Chondrocyte (in vitro differentiated cells): ENCODE data around the gene RASSF4. TPM values are rescaled to one million over a fixed set of nuclear protein-coding genes. Genes with fewer than 3 reads are reported as not detected.
A peak's percentile ranks its signal among the peaks of the same experiment; 100 is the strongest.

Source experiments
- DNase-seq: peaks from one replicate; pipeline ENCODE4 v3.0.0; 2021; ENCODE audit warnings: mixed read lengths, low spot score
- H3K27ac Mint-ChIP-seq: one replicate; pipeline ENCODE4 v1.8.0; 2021; ENCODE audit warnings: mild to moderate bottlenecking, moderate library complexity, mixed read lengths; ENCODE audit not compliant: unreplicated experiment
- H3K27me3 Mint-ChIP-seq: 2 replicates; pipeline ENCODE4 v1.8.0; 2021; ENCODE audit warnings: low read depth, mixed read lengths
- H3K36me3 Mint-ChIP-seq: 2 replicates; pipeline ENCODE4 v1.8.0; 2021; ENCODE audit warnings: low read depth, mixed read lengths
- H3K4me1 Mint-ChIP-seq: 2 replicates; pipeline ENCODE4 v1.8.0; 2021; ENCODE audit warnings: low read depth, mild to moderate bottlenecking, mixed read lengths
- H3K4me3 Mint-ChIP-seq: one replicate; pipeline ENCODE4 v1.8.0; 2021; ENCODE audit warnings: mild to moderate bottlenecking, moderate library complexity, mixed read lengths; ENCODE audit not compliant: unreplicated experiment
- H3K9me3 Mint-ChIP-seq: 2 replicates; pipeline ENCODE4 v1.8.0; 2021; ENCODE audit warnings: low read depth, mixed read lengths
- total RNA-seq: library from RNA; stranded (reverse); gene quantifications from 3 replicates; pipeline ENCODE4 v1.2.1, GENCODE V29; 2021
- TF ChIP-seq, protein P1 (sequence below): fragments of 200-600 bp; sonication (generic); IDR thresholded peaks from 2 replicates; pipeline ENCODE4 v1.5.0; 2021; ENCODE audit warnings: antibody characterized with exemption, mild to moderate bottlenecking, moderate library complexity

Gene RASSF4
- total RNA-seq, 1 donor from 2014 or later, result 37.8 TPM

GRCh38 chr10:44966129-44966815, 6.7 kb downstream of the RASSF4 start:
- Mint-ChIP-seq H3K36me3 (peaks cover 11% of the 10 kb centered on the region), H3K4me1 (peaks cover 74% of the 10 kb centered on the region), H3K4me3 (peak overlapping the region; percentile 22), H3K27me3 (no peaks in the 10 kb centered on the region), H3K9me3 (no peaks in the 10 kb centered on the region), H3K27ac (peak overlapping the region; percentile 83)
- TF ChIP-seq, protein P1, sequence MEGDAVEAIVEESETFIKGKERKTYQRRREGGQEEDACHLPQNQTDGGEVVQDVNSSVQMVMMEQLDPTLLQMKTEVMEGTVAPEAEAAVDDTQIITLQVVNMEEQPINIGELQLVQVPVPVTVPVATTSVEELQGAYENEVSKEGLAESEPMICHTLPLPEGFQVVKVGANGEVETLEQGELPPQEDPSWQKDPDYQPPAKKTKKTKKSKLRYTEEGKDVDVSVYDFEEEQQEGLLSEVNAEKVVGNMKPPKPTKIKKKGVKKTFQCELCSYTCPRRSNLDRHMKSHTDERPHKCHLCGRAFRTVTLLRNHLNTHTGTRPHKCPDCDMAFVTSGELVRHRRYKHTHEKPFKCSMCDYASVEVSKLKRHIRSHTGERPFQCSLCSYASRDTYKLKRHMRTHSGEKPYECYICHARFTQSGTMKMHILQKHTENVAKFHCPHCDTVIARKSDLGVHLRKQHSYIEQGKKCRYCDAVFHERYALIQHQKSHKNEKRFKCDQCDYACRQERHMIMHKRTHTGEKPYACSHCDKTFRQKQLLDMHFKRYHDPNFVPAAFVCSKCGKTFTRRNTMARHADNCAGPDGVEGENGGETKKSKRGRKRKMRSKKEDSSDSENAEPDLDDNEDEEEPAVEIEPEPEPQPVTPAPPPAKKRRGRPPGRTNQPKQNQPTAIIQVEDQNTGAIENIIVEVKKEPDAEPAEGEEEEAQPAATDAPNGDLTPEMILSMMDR, result no peak
- DNase-seq, result no peak

DNA sequence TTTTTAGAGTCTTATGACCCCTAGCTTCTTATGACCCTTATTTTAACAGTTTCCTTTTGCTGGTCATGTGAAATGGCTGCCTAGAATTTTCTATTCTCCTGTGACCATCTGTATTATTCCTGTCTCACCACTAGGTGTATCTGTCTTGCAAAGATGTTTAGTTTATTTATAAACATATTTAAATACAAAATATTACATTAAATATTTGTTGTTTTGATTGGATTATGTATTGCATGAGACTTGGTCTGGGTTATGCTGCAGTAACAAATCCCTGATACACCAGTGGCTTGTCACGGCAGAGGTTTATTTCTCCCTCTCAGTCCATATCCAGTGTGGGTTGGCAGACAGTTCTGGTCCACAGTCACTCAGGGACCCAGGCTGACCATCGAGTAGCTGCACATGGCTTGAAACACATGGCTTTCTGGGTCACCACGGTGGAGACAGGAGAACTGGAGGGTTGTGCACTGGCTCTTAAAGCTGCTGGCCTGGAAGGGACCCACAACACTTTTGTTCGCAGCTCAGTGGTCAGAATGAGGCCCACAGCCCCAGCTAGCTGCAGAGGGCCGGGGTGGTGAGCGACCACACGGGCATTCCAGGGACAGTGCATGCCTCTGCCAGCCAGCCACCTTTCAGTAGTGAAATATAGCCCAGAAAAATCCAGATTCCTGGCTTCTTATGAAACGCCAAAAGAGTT, 7.4 kb downstream of the RASSF4 start:
- Mint-ChIP-seq H3K4me1 (peaks cover 67% of the 10 kb centered on the region), H3K27me3 (no peaks in the 10 kb centered on the region), H3K4me3 (no peak overlapping the region), H3K36me3 (peaks cover 13% of the 10 kb centered on the region), H3K27ac (peak overlapping the region; percentile 71), H3K9me3 (no peaks in the 10 kb centered on the region)
- TF ChIP-seq, protein P1, result peak; percentile 64
- DNase-seq, result no peak

- no peaks in the 10 kb centered on the region for H3K27me3 Mint-ChIP-seq
- no peak for DNase-seq
- H3K27ac Mint-ChIP-seq, result peak overlapping the region; percentile 71
- peaks cover 14% of the 10 kb centered on the region for H3K36me3 Mint-ChIP-seq
- H3K4me3 Mint-ChIP-seq, result no peak overlapping the region
- no peaks in the 10 kb centered on the region for H3K9me3 Mint-ChIP-seq
- TF ChIP-seq, protein P1, result no peak
- peaks cover 60% of the 10 kb centered on the region for H3K4me1 Mint-ChIP-seq
Measured at GRCh38 chr10:44967616-44968015, 8.0 kb downstream of the RASSF4 start.

GRCh38 chr10:44968091-44968490, 8.5 kb downstream of the RASSF4 start:
- Mint-ChIP-seq H3K4me3 (no peak overlapping the region), H3K27ac (peak overlapping the region; percentile 61), H3K27me3 (no peaks in the 10 kb centered on the region), H3K9me3 (no peaks in the 10 kb centered on the region), H3K4me1 (peaks cover 55% of the 10 kb centered on the region), H3K36me3 (peaks cover 14% of the 10 kb centered on the region)
- no peak for DNase-seq
- TF ChIP-seq, protein P1, result no peak

GRCh38 chr10:44968500-44969400, 9.1 kb downstream of the RASSF4 start:
- TF ChIP-seq, protein P1, result no peak
- H3K4me1 Mint-ChIP-seq, result peaks cover 54% of the 10 kb centered on the region
- peaks cover 15% of the 10 kb centered on the region for H3K36me3 Mint-ChIP-seq
- DNase-seq, result no peak
- H3K27ac Mint-ChIP-seq, result no peak overlapping the region
- H3K9me3 Mint-ChIP-seq, result no peaks in the 10 kb centered on the region
- H3K4me3 Mint-ChIP-seq, result no peak overlapping the region
- no peaks in the 10 kb centered on the region for H3K27me3 Mint-ChIP-seq
